ENCODE data around the gene GJB1.

The GJB1 gene

DNA sequence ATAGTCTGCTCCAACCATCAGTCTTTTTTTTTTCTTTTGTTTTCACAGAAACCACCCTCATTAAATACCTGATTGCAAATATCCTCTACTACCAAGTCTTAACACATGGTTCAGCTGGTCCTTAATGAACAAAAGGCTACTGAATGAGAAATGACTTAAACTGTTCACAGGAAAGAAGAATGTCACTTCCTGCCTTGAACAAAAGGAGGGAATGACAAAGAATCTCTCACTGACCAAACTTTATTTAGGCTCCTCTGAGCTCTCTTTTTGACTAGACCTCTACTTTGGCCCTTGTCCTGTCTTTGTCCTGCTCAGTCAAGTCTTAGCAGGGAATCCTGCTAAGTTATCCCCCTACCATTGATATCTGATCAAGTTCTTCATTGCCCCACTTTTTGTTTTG lies 31.8 kb upstream of the GJB1 start:
- Histone ChIP-seq H3K27me3 (ENCODE audit: insufficient read depth, low read length) (no peaks in the 10 kb centered on the region), H4K20me1 (ENCODE audit: insufficient read depth, low read length) (no peaks in the 10 kb centered on the region), H3K4me3 (ENCODE audit: low read depth, low read length, poor library complexity, severe bottlenecking) (no peak overlapping the region), H3K9me2 (ENCODE audit: low read depth, low read length) (no peaks in the 10 kb centered on the region), H3K36me3 (ENCODE audit: insufficient read depth, low read length) (no peaks in the 10 kb centered on the region), H3K9ac (ENCODE audit: low read length) (no peak overlapping the region), H3K4me1 (ENCODE audit: insufficient read depth, low read length, severe bottlenecking) (peaks cover 7% of the 10 kb centered on the region), H2AFZ (ENCODE audit: low read length) (no peak overlapping the region), H3K4me2 (ENCODE audit: low read length) (no peak overlapping the region), H3K79me2 (ENCODE audit: insufficient read depth, low read length) (no peaks in the 10 kb centered on the region), H3K27ac (ENCODE audit: low read depth, low read length, poor library complexity, severe bottlenecking) (no peak overlapping the region), H3K9me3 (ENCODE audit: low read length) (no peaks in the 10 kb centered on the region), H3F3A (ENCODE audit: insufficient read depth, low read length) (no peaks in the 10 kb centered on the region)
- TF ChIP-seq, protein P1, sequence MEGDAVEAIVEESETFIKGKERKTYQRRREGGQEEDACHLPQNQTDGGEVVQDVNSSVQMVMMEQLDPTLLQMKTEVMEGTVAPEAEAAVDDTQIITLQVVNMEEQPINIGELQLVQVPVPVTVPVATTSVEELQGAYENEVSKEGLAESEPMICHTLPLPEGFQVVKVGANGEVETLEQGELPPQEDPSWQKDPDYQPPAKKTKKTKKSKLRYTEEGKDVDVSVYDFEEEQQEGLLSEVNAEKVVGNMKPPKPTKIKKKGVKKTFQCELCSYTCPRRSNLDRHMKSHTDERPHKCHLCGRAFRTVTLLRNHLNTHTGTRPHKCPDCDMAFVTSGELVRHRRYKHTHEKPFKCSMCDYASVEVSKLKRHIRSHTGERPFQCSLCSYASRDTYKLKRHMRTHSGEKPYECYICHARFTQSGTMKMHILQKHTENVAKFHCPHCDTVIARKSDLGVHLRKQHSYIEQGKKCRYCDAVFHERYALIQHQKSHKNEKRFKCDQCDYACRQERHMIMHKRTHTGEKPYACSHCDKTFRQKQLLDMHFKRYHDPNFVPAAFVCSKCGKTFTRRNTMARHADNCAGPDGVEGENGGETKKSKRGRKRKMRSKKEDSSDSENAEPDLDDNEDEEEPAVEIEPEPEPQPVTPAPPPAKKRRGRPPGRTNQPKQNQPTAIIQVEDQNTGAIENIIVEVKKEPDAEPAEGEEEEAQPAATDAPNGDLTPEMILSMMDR (IDR thresholded peaks at IDR 0.05; ENCODE audit: low read length), result no peak
- no peak for TF ChIP-seq EZH2 (IDR thresholded peaks at IDR 0.05; ENCODE audit: borderline replicate concordance, low read length)

- H3K4me2 ChIP-seq (ENCODE audit: low read length), result peak overlapping the region; percentile 62
Measured at GRCh38 chrX:71195964-71196649, 26.9 kb upstream of the GJB1 start.

DNA sequence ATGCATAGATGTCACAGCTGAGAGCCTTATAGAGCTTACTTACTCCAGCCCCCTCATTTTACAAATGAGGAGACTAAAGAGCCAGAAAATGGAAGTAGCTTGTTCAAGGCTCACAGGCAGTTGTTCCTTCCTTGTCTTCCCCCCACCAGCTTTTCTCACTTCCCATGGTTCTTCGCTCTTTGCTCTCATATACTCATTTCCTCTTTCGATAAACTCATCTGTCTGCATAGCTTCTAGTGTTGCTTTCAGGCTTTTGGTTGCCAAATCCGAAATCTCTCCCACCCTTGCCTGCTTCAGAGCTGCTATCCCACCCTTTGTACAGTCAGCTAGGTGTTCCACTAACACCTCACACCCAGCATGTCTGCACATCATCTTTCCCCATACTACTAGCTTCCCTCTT lies 25.0 kb upstream of the GJB1 start:
- H3K79me2 ChIP-seq (ENCODE audit: insufficient read depth, low read length), result no peaks in the 10 kb centered on the region
- peak overlapping the region; percentile 66 for H3K9ac ChIP-seq (ENCODE audit: low read length)
- H3K4me1 ChIP-seq (ENCODE audit: insufficient read depth, low read length, severe bottlenecking), result peaks cover 24% of the 10 kb centered on the region
- no peaks in the 10 kb centered on the region for H3K27me3 ChIP-seq (ENCODE audit: insufficient read depth, low read length)
- no peaks in the 10 kb centered on the region for H3F3A ChIP-seq (ENCODE audit: insufficient read depth, low read length)
- no peaks in the 10 kb centered on the region for H4K20me1 ChIP-seq (ENCODE audit: insufficient read depth, low read length)
- peak overlapping the region; percentile 46 for H3K27ac ChIP-seq (ENCODE audit: low read depth, low read length, poor library complexity, severe bottlenecking)
- H3K36me3 ChIP-seq (ENCODE audit: insufficient read depth, low read length), result no peaks in the 10 kb centered on the region
- peak overlapping the region; percentile 61 for H3K4me3 ChIP-seq (ENCODE audit: low read depth, low read length, poor library complexity, severe bottlenecking)
- TF ChIP-seq EZH2 (IDR thresholded peaks at IDR 0.05; ENCODE audit: borderline replicate concordance, low read length), result no peak
- TF ChIP-seq, protein P1 (IDR thresholded peaks at IDR 0.05; ENCODE audit: low read length), result no peak
- H3K4me2 ChIP-seq (ENCODE audit: low read length), result peak overlapping the region; percentile 62
- H3K9me3 ChIP-seq (ENCODE audit: low read length), result no peaks in the 10 kb centered on the region
- H2AFZ ChIP-seq (ENCODE audit: low read length), result 0 out of 2 replicates have a peak overlapping the region, but pooled peaks have one; percentile 21
- H3K9me2 ChIP-seq (ENCODE audit: low read depth, low read length), result no peaks in the 10 kb centered on the region

More at GRCh38 chrX:71195964-71196649, 26.9 kb upstream of the GJB1 start:
- Histone ChIP-seq H3K27me3 (ENCODE audit: insufficient read depth, low read length) (no peaks in the 10 kb centered on the region), H3K9ac (ENCODE audit: low read length) (peak overlapping the region; percentile 66), H3F3A (ENCODE audit: insufficient read depth, low read length) (no peaks in the 10 kb centered on the region), H3K79me2 (ENCODE audit: insufficient read depth, low read length) (no peaks in the 10 kb centered on the region), H4K20me1 (ENCODE audit: insufficient read depth, low read length) (no peaks in the 10 kb centered on the region), H2AFZ (ENCODE audit: low read length) (no peak overlapping the region), H3K4me3 (ENCODE audit: low read depth, low read length, poor library complexity, severe bottlenecking) (peak overlapping the region; percentile 61), H3K9me2 (ENCODE audit: low read depth, low read length) (no peaks in the 10 kb centered on the region), H3K27ac (ENCODE audit: low read depth, low read length, poor library complexity, severe bottlenecking) (peak overlapping the region; percentile 62), H3K36me3 (ENCODE audit: insufficient read depth, low read length) (no peaks in the 10 kb centered on the region), H3K9me3 (ENCODE audit: low read length) (no peaks in the 10 kb centered on the region), H3K4me1 (ENCODE audit: insufficient read depth, low read length, severe bottlenecking) (peaks cover 24% of the 10 kb centered on the region)
- TF ChIP-seq EZH2 (IDR thresholded peaks at IDR 0.05; ENCODE audit: borderline replicate concordance, low read length), result no peak
- TF ChIP-seq, protein P1 (IDR thresholded peaks at IDR 0.05; ENCODE audit: low read length), result no peak
